Dedifferentiated amniotic fluid mesenchymal stem cell (primary cell): ENCODE measurements around the gene PGP.

ENCODE experiments used
- DNase-seq: peaks from one replicate; pipeline ENCODE4 v3.0.0-alpha.2; 2016; ENCODE audit errors: extremely low spot score

The PGP gene

GRCh38 chr16:2237102-2237482, 22.5 kb upstream of the PGP start:
- DNase-seq: no peak

- no peak for DNase-seq
These were observed 21.9 kb upstream of the PGP start, which contains the start of gene DNASE1L2 for GRCh38 chr16:2236337-2237101. DNASE1L2 (plus strand) TSS chr16:2236444; CDS start chr16:2236817, 373 bp downstream.

GRCh38 chr16:2235695-2236336, 21.2 kb upstream of the PGP start:
- DNase-seq: no peak

GRCh38 chr16:2235234-2235651, 20.6 kb upstream of the PGP start:
- DNase-seq: no peak

- DNase-seq: no peak
These were observed 20.2 kb upstream of the PGP start for GRCh38 chr16:2234813-2235170.

DNA sequence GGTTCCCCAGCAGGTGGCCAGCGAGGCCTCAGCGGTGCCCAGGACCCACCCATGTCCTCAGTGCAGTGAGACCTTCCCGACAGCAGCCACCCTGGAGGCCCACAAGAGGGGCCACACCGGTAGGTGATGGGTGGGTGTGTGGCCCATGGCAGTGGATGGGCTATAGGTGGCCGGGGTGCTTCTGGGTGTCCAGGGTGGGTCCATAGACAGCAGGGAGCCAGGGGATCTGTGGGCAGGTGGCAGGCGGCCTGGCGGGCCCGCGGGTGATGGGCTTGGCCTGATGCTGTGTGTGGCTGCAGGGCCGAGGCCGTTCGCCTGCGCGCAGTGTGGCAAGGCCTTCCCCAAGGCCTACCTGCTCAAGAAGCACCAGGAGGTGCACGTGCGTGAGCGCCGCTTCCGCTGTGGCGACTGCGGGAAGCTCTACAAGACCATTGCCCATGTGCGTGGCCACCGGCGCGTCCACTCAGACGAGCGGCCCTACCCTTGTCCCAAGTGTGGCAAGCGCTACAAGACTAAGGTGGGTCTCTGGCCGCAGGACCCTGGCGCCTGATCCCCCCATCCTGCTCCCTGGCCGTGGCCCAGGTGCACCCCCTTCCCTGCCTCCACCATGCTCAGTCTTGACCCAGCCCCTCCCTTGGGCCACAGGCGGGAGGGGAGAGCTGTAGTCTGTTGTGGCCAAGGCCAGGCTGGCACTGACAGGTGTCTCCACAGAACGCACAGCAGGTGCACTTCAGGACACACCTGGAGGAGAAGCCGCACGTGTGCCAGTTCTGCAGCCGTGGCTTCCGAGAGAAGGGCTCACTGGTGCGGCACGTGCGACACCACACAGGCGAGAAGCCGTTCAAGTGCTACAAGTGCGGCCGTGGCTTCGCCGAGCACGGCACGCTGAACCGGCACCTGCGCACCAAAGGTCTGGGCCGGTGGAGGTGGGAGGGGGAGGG, 19.5 kb upstream of the PGP start:
- DNase-seq: no peak

GRCh38 chr16:2233046-2233775, 18.6 kb upstream of the PGP start:
- DNase-seq: no peak

GRCh38 chr16:2232094-2232990, 17.7 kb upstream of the PGP start:
- DNase-seq: no peak

DNA sequence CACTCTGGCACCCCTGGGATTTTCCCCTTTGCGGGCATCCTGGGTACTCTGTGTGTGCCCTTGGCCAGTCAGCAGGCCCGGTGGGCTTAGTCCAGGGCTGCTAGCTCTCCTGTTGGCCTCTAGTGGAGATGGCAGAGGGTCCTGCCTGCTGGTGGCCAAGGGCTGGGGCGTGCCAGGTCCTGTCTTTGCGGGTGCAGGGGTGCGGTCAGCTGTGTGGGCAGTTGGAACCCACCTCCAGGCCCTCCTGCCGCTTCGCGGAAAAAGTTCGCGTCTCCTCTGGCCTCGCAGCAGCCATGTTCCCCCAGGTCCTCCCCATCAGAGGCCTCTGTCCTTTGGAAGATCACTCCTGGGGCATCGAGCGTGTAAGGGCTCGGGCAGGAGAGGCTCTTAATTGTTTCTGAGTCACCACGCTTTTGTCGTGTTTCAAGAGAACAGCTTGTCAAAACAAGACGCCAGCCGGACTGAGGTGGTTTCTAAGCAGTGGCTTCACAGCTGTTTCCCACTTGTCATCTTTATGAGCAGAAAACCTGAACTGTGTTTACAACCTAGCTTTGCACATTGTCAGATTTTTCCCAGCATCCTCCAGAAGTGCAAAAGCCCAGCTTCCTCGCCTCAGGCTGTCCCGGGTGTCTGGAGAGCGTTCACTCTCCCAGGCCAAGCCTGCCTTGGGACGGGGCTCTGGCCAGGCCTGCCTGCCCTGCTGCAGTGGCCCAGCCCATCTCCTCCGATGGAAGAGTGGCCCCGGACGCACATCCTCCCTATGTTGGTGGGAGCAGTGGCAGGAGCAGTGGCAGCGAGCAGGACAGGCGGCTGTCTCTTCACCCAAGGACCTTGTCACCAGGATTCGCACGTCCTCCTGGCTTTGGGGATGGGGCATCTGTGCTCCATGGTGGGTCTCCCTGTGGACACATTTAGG, 16.6 kb upstream of the PGP start:
- DNase-seq: no peak

DNA sequence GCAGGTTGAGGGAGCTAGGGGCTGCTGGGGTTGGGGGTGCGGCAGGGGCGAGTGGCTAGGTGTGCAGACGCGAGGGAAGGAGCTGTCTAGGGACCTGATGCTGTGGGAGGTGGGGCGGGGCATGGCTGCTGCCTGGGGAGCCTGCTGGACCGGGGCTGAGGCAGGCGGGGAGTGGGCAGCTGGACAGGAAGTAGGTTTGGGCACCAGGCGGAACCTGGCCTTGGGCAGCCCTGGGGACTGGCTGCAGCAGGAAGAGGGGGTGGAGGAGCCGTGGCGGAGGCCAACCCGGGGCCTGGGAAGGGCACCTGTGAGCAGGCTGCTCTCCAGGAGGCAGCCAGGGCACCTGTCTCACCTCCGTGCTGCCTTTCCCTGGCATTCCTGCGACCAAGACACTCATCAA, 15.7 kb upstream of the PGP start:
- no peak for DNase-seq

DNA sequence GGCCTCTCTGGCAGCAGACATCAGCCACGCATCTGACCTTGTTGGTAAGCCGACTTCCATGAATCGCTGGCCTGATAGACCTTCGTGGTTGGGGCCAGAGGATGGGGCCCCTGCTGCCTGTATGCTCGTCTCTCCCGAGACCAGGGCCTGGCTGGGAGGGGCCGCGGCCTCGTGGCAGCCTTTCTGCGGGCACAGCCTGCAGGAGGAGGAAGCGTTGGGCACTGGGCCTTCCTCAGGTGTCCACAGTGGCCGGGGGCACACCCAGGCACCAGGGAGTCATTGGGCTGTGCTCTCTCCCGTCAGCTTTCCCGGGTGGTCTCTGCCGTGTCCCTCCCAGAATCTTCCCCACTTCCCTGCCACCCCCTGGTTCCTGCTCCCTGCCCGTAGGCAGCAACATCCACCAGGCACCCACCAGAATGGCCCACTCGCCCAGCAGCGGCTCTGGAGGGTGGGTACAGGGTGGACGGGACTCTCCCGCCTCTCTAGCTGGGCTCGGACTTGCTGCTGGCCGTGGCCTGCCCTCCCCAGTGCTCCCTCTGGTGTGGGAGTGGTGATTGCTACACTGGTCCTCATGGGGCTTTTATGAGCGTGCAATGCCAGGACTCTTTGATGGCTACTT, 15.1 kb upstream of the PGP start:
- DNase-seq: no peak

- no peak for DNase-seq
These were observed 14.5 kb upstream of the PGP start for GRCh38 chr16:2229091-2229490.

- DNase-seq: no peak
These were observed 13.7 kb upstream of the PGP start for GRCh38 chr16:2228161-2228824.

DNA sequence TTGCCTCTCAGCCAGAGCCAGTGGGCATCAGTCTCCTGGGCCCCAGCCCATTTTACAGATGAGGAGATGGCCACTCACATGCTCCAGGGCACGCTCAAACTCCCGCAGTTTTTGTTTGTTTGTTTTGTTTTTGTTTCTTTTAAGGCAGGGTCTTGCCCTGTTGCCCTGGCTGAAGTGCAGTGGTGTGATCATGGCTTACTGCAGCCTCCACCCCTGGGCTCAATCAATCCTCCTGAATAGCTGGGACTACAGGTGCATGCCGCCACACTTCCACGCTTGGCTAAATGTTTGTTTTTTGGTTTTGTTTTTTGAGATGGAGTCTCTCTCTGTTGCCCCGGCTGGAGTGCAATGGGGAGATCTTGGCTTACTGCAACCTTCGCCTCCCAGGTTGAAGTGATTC, 12.3 kb upstream of the PGP start:
- DNase-seq: no peak

DNA sequence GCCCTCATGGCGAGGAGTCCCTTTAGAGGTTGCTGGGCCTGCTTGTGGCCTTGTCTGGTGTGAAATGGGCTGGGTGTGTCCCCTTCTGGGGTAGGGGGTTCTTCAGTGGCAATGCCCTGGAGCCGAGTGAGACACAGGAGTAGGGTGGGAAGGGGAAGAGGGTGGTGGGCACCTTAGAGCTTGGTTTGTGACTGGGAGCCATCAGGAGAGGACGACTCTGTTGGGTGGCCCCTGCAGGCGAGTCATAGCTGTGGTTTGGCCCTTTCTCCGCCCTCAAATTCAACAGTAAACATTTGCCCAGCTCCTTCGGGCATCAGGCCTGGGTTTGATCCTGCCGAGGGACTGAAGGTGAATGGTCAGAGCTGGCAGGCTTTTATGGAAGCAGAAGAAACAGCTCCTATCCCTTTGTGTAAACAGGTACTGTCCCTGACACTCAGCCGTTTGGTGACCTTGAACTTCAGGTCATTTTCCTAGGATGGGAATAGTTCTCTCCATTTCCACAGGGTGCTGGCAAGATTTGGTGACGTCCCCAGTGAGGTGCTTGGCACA, 11.7 kb upstream of the PGP start:
- DNase-seq: no peak

DNA sequence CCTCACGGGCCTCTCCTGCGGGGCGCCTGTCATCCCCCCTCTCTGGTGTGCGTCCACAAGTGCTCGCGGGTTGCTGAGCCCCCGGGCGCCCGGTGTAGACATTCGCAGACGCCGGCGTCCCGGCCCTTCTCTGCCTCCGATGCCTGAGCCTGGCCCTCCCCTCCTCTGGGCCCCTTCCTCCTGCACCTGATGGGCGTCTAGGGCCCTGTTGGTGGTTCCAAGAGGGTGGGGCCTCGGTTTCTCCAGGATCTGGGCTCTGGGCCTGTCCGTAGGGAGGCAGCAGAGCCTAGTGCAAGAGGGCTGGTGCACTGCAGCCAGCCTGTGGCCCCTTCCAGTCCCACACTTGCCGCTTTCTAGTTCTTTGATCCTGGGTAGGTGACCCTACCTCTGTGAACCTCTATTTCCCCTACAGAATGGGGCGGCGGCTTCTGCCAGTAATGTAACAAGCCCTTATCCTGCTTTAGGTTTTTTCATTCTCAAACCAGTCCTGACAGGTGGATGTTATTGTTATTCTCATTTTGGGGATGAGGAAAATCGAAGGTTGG, 9.4 kb upstream of the PGP start:
- DNase-seq: peak; percentile 31

- DNase-seq: peak; percentile 99
These were observed 8.7 kb upstream of the PGP start, which contains the start of gene E4F1 for GRCh38 chr16:2223221-2223941. E4F1 (plus strand) TSS chr16:2223591; CDS start chr16:2223614, 23 bp downstream.
